HFFc6 (cell line): ENCODE measurements around the gene CACHD1. TPM values are rescaled to one million over a fixed set of nuclear protein-coding genes. Genes with fewer than 3 reads are reported as not detected.

Experiments
- DNase-seq: peaks from one replicate; pipeline ENCODE4 v3.0.0-alpha.2; 2018
- H3K27ac Mint-ChIP-seq: 2 replicates; pipeline ENCODE4 v1.8.0; 2020; ENCODE audit warnings: mild to moderate bottlenecking, mixed read lengths
- H3K27me3 Mint-ChIP-seq: 2 replicates; pipeline ENCODE4 v1.8.0; 2021; ENCODE audit warnings: mild to moderate bottlenecking, moderate library complexity, mixed read lengths; ENCODE audit not compliant: insufficient read depth
- H3K36me3 Mint-ChIP-seq: 2 replicates; pipeline ENCODE4 v1.8.0; 2021; ENCODE audit warnings: low read depth, mixed read lengths
- H3K4me1 Mint-ChIP-seq: 2 replicates; pipeline ENCODE4 v1.8.0; 2020; ENCODE audit warnings: low read depth, mixed read lengths
- H3K4me3 Mint-ChIP-seq: 2 replicates; pipeline ENCODE4 v1.8.0; 2020; ENCODE audit warnings: mild to moderate bottlenecking, moderate library complexity, mixed read lengths
- H3K9me3 Mint-ChIP-seq: 2 replicates; pipeline ENCODE4 v1.8.0; 2020; ENCODE audit warnings: mild to moderate bottlenecking, mixed read lengths
- CTCF ChIP-seq: fragments of 200-600 bp; sonication (generic); IDR thresholded peaks from 2 replicates; pipeline ENCODE4 v1.5.0; 2021; ENCODE audit warnings: antibody characterized with exemption, mild to moderate bottlenecking
- total RNA-seq, 6 experiments: library from RNA; stranded (reverse); fragmentation: NEBNext Ultra II Directional; extraction: Animal tissue kit (Norgen Biotek cat#: 25700); gene quantifications; 2 replicates in 1 of 6; 3 replicates in 5 of 6; pipeline ENCODE4 v1.2.3, GENCODE V29; 2021

Gene CACHD1
- total RNA-seq, 6 experiments from 2014 or later = 3.9 to 5.5 (median 5.1) TPM

DNA sequence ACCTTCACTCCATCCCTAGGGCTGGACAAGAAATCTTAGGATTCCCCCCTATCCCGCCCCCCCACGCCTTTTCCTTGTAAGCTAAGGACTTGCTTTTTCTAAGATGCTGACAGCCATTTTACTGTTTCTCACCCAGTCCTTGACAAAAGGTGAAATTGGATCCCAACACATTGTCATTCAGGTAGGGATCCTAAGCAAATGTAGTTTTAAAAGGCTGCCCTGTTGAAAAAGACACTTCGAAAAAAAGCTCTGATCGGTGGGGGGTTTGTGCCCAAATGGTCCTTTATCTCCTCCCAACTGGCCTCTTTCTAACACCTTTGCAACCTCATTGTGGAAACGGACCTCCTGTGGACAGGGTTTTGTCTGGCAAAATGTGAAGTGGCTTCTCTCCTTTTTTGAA, 2.9 kb downstream of the CACHD1 start:
- Mint-ChIP-seq H3K27me3 (peaks cover 7% of the 10 kb centered on the region), H3K4me1 (peaks cover 53% of the 10 kb centered on the region), H3K4me3 (no peak overlapping the region), H3K9me3 (no peaks in the 10 kb centered on the region), H3K27ac (no peak overlapping the region), H3K36me3 (no peaks in the 10 kb centered on the region)
- DNase-seq = no peak
- TF ChIP-seq CTCF = no peak

GRCh38 chr1:64473367-64473766, 3.4 kb downstream of the CACHD1 start:
- Mint-ChIP-seq H3K27ac (no peak overlapping the region), H3K4me3 (0 out of 2 replicates have a peak overlapping the region, but pooled peaks have one; percentile 13), H3K27me3 (peaks cover 4% of the 10 kb centered on the region), H3K4me1 (peaks cover 53% of the 10 kb centered on the region), H3K36me3 (no peaks in the 10 kb centered on the region), H3K9me3 (no peaks in the 10 kb centered on the region)
- no peak for DNase-seq
- no peak for TF ChIP-seq CTCF

GRCh38 chr1:64474133-64474532, 4.2 kb downstream of the CACHD1 start:
- no peak for DNase-seq
- Mint-ChIP-seq H3K27me3 (no peaks in the 10 kb centered on the region; the same call in 1 of the 2 replicates), H3K9me3 (no peaks in the 10 kb centered on the region), H3K27ac (no peak overlapping the region), H3K4me1 (peaks cover 55% of the 10 kb centered on the region), H3K4me3 (no peak overlapping the region), H3K36me3 (no peaks in the 10 kb centered on the region)
- TF ChIP-seq CTCF = no peak

- H3K27me3 Mint-ChIP-seq = no peaks in the 10 kb centered on the region; the same call in 1 of the 2 replicates
- no peak overlapping the region for H3K27ac Mint-ChIP-seq
- no peaks in the 10 kb centered on the region for H3K36me3 Mint-ChIP-seq
- no peak overlapping the region for H3K4me3 Mint-ChIP-seq
- TF ChIP-seq CTCF = no peak
- peaks cover 52% of the 10 kb centered on the region for H3K4me1 Mint-ChIP-seq
- DNase-seq = no peak
- no peaks in the 10 kb centered on the region for H3K9me3 Mint-ChIP-seq
Observed at GRCh38 chr1:64474665-64475439, 4.9 kb downstream of the CACHD1 start.

- H3K4me1 Mint-ChIP-seq = peaks cover 53% of the 10 kb centered on the region
Observed at GRCh38 chr1:64476251-64476952, 6.5 kb downstream of the CACHD1 start.

More at GRCh38 chr1:64476251-64476952, 6.5 kb downstream of the CACHD1 start:
- Mint-ChIP-seq H3K36me3 (no peaks in the 10 kb centered on the region), H3K27me3 (no peaks in the 10 kb centered on the region; the same call in 1 of the 2 replicates), H3K27ac (peak overlapping the region; percentile 66), H3K9me3 (no peaks in the 10 kb centered on the region), H3K4me3 (peak overlapping the region; percentile 25)
- TF ChIP-seq CTCF = no peak
- peak; percentile 80 for DNase-seq
